WI38 (cell line): ENCODE measurements around the gene DLGAP3.

Source experiments
- H3K4me3 ChIP-seq: 2 replicates; pipeline ENCODE4 v1.5.1; 2011; ENCODE audit warnings: low read depth, mild to moderate bottlenecking, control low read depth, low read length
- CTCF ChIP-seq: IDR thresholded peaks from 2 replicates; pipeline ENCODE4 v1.5.1; 2012; ENCODE audit warnings: low read depth, mild to moderate bottlenecking, control low read depth, low read length

The DLGAP3 gene

GRCh38 chr1:34926894-34927293 lies 2.6 kb downstream of the DLGAP3 start:
- no peak for TF ChIP-seq CTCF
- H3K4me3 ChIP-seq = no peak overlapping the region

- no peak overlapping the region for H3K4me3 ChIP-seq
- no peak for TF ChIP-seq CTCF
These were observed 3.3 kb downstream of the DLGAP3 start for GRCh38 chr1:34926156-34926555.

- H3K4me3 ChIP-seq = no peak overlapping the region
- no peak for TF ChIP-seq CTCF
These were observed 3.7 kb downstream of the DLGAP3 start for GRCh38 chr1:34925730-34926129.

GRCh38 chr1:34924759-34925555 lies 4.5 kb downstream of the DLGAP3 start:
- H3K4me3 ChIP-seq = no peak overlapping the region
- no peak for TF ChIP-seq CTCF

- TF ChIP-seq CTCF = no peak
These were observed 6.0 kb downstream of the DLGAP3 start for GRCh38 chr1:34923490-34923889.

GRCh38 chr1:34918977-34919561 lies 10.4 kb downstream of the DLGAP3 start:
- no peak for TF ChIP-seq CTCF
- H3K4me3 ChIP-seq = no peak overlapping the region

More at GRCh38 chr1:34923490-34923889, 6.0 kb downstream of the DLGAP3 start:
- H3K4me3 ChIP-seq = no peak overlapping the region

GRCh38 chr1:34918386-34918976 lies 11.0 kb downstream of the DLGAP3 start:
- H3K4me3 ChIP-seq = no peak overlapping the region
- no peak for TF ChIP-seq CTCF
